OCI-LY7 (cell line): Measurements from ENCODE around the gene HDAC4. TPM values are rescaled to one million over a fixed set of nuclear protein-coding genes. Genes with fewer than 3 reads are reported as not detected.

Experiments used
- BruUV-seq: library from RNA; stranded (reverse); fragments of 400-500 nt; replicated peaks from 2 replicates; lab custom pipeline; 2021; lab: Mats Ljungman, UMichigan
- CTCF ChIA-PET: fragments of 300-600 bp; sonication (Branson Sonifier 250); formaldehyde crosslinking; loops from one replicate; lab custom pipeline; 2022; ENCODE audit warnings: antibody characterized with exemption; ENCODE audit not compliant: unreplicated experiment; lab: Charles Lee
- POLR2A ChIA-PET: fragments of 300-600 bp; sonication (Branson Sonifier 250); formaldehyde crosslinking; loops from one replicate; lab custom pipeline; 2022; ENCODE audit warnings: antibody characterized with exemption; lab: Charles Lee
- DNase-seq: peaks from one replicate; pipeline ENCODE4 v3.0.0-alpha.2; 2015; ENCODE audit warnings: low spot score
- H2AFZ ChIP-seq: fragments of 200-600 bp; sonication (generic), shearing (Covaris generic); 2 replicates; pipeline ENCODE4 v1.6.1; 2014; ENCODE audit warnings: mild to moderate bottlenecking, antibody characterized with exemption, low read length, moderate library complexity
- H3K27ac ChIP-seq: fragments of 200-600 bp; sonication (generic); 2 replicates; pipeline ENCODE4 v1.5.1; 2014; ENCODE audit warnings: mixed run types, low read depth, mild to moderate bottlenecking, moderate library complexity, low read length, inconsistent platforms; ENCODE audit not compliant: poor library complexity, severe bottlenecking
- H3K36me3 ChIP-seq: fragments of 200-600 bp; sonication (generic); 2 replicates; pipeline ENCODE4 v1.6.1; 2014; ENCODE audit warnings: mild to moderate bottlenecking, antibody characterized with exemption, low read length, moderate library complexity, mixed read lengths; ENCODE audit not compliant: insufficient read depth
- H3K4me1 ChIP-seq: fragments of 200-600 bp; sonication (generic); 2 replicates; pipeline ENCODE4 v1.5.1; 2014; ENCODE audit warnings: mild to moderate bottlenecking, low read length; ENCODE audit not compliant: insufficient read depth, poor library complexity, severe bottlenecking
- H3K4me2 ChIP-seq: fragments of 200-600 bp; sonication (generic); 2 replicates; pipeline ENCODE4 v1.6.1; 2014; ENCODE audit warnings: mild to moderate bottlenecking, low read length
- H3K4me3 ChIP-seq: fragments of 200-600 bp; sonication (generic); 2 replicates; pipeline ENCODE4 v1.5.1; 2014; ENCODE audit warnings: mild to moderate bottlenecking, low read depth, low read length; ENCODE audit not compliant: poor library complexity, severe bottlenecking
- H3K79me2 ChIP-seq: fragments of 200-600 bp; sonication (generic); 2 replicates; pipeline ENCODE4 v1.6.1; 2016; ENCODE audit warnings: low read depth, mild to moderate bottlenecking, low read length, moderate library complexity, mixed read lengths; ENCODE audit not compliant: insufficient read depth
- H3K9me2 ChIP-seq: fragments of 200-600 bp; sonication (generic); 2 replicates; pipeline ENCODE4 v1.6.1; 2016; ENCODE audit warnings: mild to moderate bottlenecking, low read length, mixed read lengths; ENCODE audit not compliant: insufficient read depth
- H3K9me3 ChIP-seq: fragments of 200-600 bp; sonication (generic); 2 replicates; pipeline ENCODE4 v1.6.1; 2014; ENCODE audit warnings: mild to moderate bottlenecking, mixed run types, low read length, mixed read lengths
- H4K20me1 ChIP-seq: fragments of 200-600 bp; sonication (generic); 2 replicates; pipeline ENCODE4 v1.6.1; 2014; ENCODE audit warnings: mild to moderate bottlenecking, antibody characterized with exemption, low read length, moderate library complexity, mixed read lengths; ENCODE audit not compliant: insufficient read depth
- CTCF ChIP-seq: fragments of 200-600 bp; sonication (generic); conservative IDR thresholded peaks from 2 replicates; pipeline ENCODE4 v1.5.1; 2014; ENCODE audit warnings: mild to moderate bottlenecking, antibody characterized with exemption, low read length, moderate library complexity, mixed read lengths
- EZH2phosphoT487 ChIP-seq: fragments of 200-600 bp; sonication (generic); IDR thresholded peaks from 2 replicates; pipeline ENCODE4 v1.6.1; 2018; ENCODE audit warnings: low read depth, borderline replicate concordance, mild to moderate bottlenecking, mixed run types, antibody characterized with exemption, low read length, moderate library complexity, mixed read lengths
- intact Hi-C: fragments of 100-400 bp; cut with micrococcal nuclease; formaldehyde crosslinking; loops from one replicate; pipeline ENCODE4 v1.10.0; 2022; ENCODE audit not compliant: unreplicated experiment
- total RNA-seq, 2 experiments: library from RNA; depleted of rRNA in 1 of 2; stranded (reverse); fragments of >200 nt in 1 of 2; shearing (Covaris generic) in 1 of 2; gene quantifications; 2 replicates each; pipeline ENCODE4 v1.2.3, GENCODE V29; 2014 to 2022

HDAC4 gene
- total RNA-seq, 2 experiments from 2014 or later = 10.2 to 20.6 TPM

GRCh38 chr2:239285932-239286230, 114.9 kb downstream of the HDAC4 start:
- Histone ChIP-seq H3K4me2 (no peak overlapping the region), H3K9me2 (no peaks in the 10 kb centered on the region), H3K79me2 (no peaks in the 10 kb centered on the region), H3K36me3 (no peaks in the 10 kb centered on the region), H3K4me3 (no peak overlapping the region), H3K27ac (no peak overlapping the region), H4K20me1 (peaks cover 9% of the 10 kb centered on the region), H3K9me3 (no peaks in the 10 kb centered on the region), H3K4me1 (no peaks in the 10 kb centered on the region), H2AFZ (no peak overlapping the region)
- intact Hi-C loops = no loop called here
- TF ChIP-seq CTCF (no peak), EZH2phosphoT487 (no peak)
- CTCF ChIA-PET = interaction anchor here (0.6 kb wide), 1 partner anchor 267 kb away, joined by 3 read pairs; no protein-coding TSS in a partner anchor
- DNase-seq = no peak
- POLR2A ChIA-PET = no interaction called here
- BruUV-seq = no TSS peak

- no TSS peak for BruUV-seq
- no peak for DNase-seq
- peaks cover 9% of the 10 kb centered on the region for H4K20me1 ChIP-seq
- H3K9me2 ChIP-seq = no peaks in the 10 kb centered on the region
- no peaks in the 10 kb centered on the region for H3K79me2 ChIP-seq
- CTCF ChIA-PET = interaction anchor here (0.6 kb wide), 1 partner anchor 267 kb away, joined by 3 read pairs; no protein-coding TSS in a partner anchor
- H3K36me3 ChIP-seq = no peaks in the 10 kb centered on the region
- no peak overlapping the region for H3K4me2 ChIP-seq
- no peak overlapping the region for H2AFZ ChIP-seq
- no peak for TF ChIP-seq EZH2phosphoT487
- TF ChIP-seq CTCF = no peak
- no peaks in the 10 kb centered on the region for H3K4me1 ChIP-seq
- intact Hi-C loops = no loop called here
- H3K27ac ChIP-seq = no peak overlapping the region
- POLR2A ChIA-PET = no interaction called here
- no peak overlapping the region for H3K4me3 ChIP-seq
- H3K9me3 ChIP-seq = no peaks in the 10 kb centered on the region
Measured at GRCh38 chr2:239285071-239285931, 115.5 kb downstream of the HDAC4 start.
